ENCODE measurements around the gene COQ8A. TPM values are rescaled to one million over a fixed set of nuclear protein-coding genes. Genes with fewer than 3 reads are reported as not detected.

Gene COQ8A
- total and polyA plus RNA-seq, 2 donors (not counting 1 experiment from before 2014, with no cell fraction given) = 3.8 to 19.7 TPM

DNA sequence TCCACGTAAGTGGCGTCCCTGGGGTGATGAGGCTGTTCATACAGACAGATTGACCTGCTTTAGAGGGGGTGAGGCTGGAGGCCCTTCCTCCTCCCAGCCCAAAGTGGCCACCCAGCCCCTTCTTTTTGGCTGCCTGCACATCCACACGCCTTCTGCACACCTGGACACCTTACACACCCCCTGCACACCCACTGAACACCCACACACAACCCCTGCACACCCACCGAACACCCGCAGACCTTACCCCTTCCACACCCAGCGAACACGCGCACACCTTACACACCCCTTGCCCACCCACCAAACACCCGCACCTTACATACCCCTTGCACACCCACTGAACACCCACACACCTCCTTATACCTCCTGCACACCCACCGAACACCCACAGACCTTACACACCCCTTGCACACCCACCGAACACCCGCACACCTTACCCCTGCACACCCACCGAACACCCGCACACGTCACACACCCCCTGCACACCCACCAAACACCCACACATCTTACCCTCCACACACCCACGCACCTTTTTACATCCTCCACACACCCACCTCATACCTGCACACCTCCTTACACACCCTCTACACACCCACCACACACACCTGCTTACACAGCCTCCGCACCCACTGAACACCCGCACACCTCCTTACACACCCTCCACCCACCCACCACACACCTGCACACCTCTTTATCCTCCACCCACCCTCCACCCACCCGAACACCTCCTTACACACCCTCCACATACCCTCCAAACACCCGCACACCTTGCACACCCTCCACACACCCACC lies 37.7 kb downstream of the COQ8A start:
- Histone ChIP-seq H4K20me1 (ENCODE audit: control insufficient read depth, extremely low read depth, insufficient read depth, low read length) (no peaks in the 10 kb centered on the region), H3K79me2 (ENCODE audit: control insufficient read depth, insufficient read depth, low read length) (no peaks in the 10 kb centered on the region), H3K27ac (ENCODE audit: insufficient read depth, low read length) (no peak overlapping the region), H3K36me3 (ENCODE audit: control insufficient read depth, insufficient read depth, low read length) (peaks cover 4% of the 10 kb centered on the region), H3K4me2 (ENCODE audit: extremely low read depth, insufficient read depth, low read length) (no peak overlapping the region), H3K9me3 (ENCODE audit: control insufficient read depth, insufficient read depth, low read depth, low read length) (no peaks in the 10 kb centered on the region), H2AFZ (ENCODE audit: low read length) (no peak overlapping the region), H3K4me3 (replicated peaks in 1 of 4; ENCODE audit: control extremely low read depth in 1 of 4, insufficient read depth in 1 of 4, low read depth in 3 of 4, low read length in 4 of 4) (no peak overlapping the region), H3K4me1 (ENCODE audit: control insufficient read depth, extremely low read depth, insufficient read depth, low read length) (peaks cover 7% of the 10 kb centered on the region), H3K27me3 (ENCODE audit: control insufficient read depth, insufficient read depth, low read length) (no peaks in the 10 kb centered on the region), H3K9ac (ENCODE audit: insufficient read depth, low read length) (no peak overlapping the region)
- DNase-seq (ENCODE audit: low read depth in 2 of 2) = no peak
- TF ChIP-seq, protein P1, sequence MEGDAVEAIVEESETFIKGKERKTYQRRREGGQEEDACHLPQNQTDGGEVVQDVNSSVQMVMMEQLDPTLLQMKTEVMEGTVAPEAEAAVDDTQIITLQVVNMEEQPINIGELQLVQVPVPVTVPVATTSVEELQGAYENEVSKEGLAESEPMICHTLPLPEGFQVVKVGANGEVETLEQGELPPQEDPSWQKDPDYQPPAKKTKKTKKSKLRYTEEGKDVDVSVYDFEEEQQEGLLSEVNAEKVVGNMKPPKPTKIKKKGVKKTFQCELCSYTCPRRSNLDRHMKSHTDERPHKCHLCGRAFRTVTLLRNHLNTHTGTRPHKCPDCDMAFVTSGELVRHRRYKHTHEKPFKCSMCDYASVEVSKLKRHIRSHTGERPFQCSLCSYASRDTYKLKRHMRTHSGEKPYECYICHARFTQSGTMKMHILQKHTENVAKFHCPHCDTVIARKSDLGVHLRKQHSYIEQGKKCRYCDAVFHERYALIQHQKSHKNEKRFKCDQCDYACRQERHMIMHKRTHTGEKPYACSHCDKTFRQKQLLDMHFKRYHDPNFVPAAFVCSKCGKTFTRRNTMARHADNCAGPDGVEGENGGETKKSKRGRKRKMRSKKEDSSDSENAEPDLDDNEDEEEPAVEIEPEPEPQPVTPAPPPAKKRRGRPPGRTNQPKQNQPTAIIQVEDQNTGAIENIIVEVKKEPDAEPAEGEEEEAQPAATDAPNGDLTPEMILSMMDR (conservative IDR thresholded peaks at IDR 0.05 in 1 of 2, IDR thresholded peaks at IDR 0.05 in 1 of 2; ENCODE audit: low read depth in 1 of 2, low read length in 2 of 2) = no peak
- no peak for TF ChIP-seq EZH2 (IDR thresholded peaks at IDR 0.05; ENCODE audit: low read length, missing control alignments)

DNA sequence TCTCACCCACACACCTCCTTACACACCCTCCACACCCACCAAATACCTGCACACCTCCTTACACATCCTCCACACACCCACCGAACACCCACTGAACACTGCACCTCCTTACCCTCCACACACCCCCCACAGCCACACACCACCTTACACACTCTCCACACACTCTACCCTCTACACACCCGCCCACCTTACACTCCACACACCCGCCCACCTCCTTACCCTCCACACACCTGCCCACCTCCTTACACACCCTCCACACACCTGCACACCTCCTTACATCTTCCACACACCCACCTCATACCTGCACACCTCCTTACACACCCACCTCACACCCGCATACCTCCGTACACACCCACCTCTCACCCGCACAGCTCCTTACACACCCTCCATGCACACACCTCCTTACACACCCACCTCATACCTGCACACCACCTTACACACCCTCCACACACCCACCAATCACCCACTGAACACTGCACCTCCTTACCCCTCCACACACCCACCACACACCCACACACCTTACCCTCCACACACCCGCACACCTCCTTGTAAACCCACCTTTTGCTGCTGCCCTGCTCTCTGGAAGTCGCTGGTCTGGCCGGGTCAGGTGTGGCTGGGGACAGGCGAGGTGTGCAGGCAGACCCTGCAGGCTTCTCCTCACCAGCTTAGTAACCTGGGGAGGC lies 38.5 kb downstream of the COQ8A start:
- Histone ChIP-seq H3K79me2 (ENCODE audit: control insufficient read depth, insufficient read depth, low read length) (no peaks in the 10 kb centered on the region), H3K4me2 (ENCODE audit: extremely low read depth, insufficient read depth, low read length) (no peak overlapping the region), H3K36me3 (ENCODE audit: control insufficient read depth, insufficient read depth, low read length) (peaks cover 4% of the 10 kb centered on the region), H3K4me3 (replicated peaks in 1 of 4; ENCODE audit: control extremely low read depth in 1 of 4, insufficient read depth in 1 of 4, low read depth in 3 of 4, low read length in 4 of 4) (no peak overlapping the region), H3K27me3 (ENCODE audit: control insufficient read depth, insufficient read depth, low read length) (no peaks in the 10 kb centered on the region), H3K9ac (ENCODE audit: insufficient read depth, low read length) (no peak overlapping the region), H3K4me1 (ENCODE audit: control insufficient read depth, extremely low read depth, insufficient read depth, low read length) (peaks cover 7% of the 10 kb centered on the region), H4K20me1 (ENCODE audit: control insufficient read depth, extremely low read depth, insufficient read depth, low read length) (no peaks in the 10 kb centered on the region), H3K9me3 (ENCODE audit: control insufficient read depth, insufficient read depth, low read depth, low read length) (no peaks in the 10 kb centered on the region), H2AFZ (ENCODE audit: low read length) (no peak overlapping the region), H3K27ac (ENCODE audit: insufficient read depth, low read length) (no peak overlapping the region)
- no peak for TF ChIP-seq EZH2 (IDR thresholded peaks at IDR 0.05; ENCODE audit: low read length, missing control alignments)
- TF ChIP-seq, protein P1 (conservative IDR thresholded peaks at IDR 0.05 in 1 of 2, IDR thresholded peaks at IDR 0.05 in 1 of 2; ENCODE audit: low read depth in 1 of 2, low read length in 2 of 2) = no peak
- DNase-seq (ENCODE audit: low read depth in 2 of 2) = no peak

DNA sequence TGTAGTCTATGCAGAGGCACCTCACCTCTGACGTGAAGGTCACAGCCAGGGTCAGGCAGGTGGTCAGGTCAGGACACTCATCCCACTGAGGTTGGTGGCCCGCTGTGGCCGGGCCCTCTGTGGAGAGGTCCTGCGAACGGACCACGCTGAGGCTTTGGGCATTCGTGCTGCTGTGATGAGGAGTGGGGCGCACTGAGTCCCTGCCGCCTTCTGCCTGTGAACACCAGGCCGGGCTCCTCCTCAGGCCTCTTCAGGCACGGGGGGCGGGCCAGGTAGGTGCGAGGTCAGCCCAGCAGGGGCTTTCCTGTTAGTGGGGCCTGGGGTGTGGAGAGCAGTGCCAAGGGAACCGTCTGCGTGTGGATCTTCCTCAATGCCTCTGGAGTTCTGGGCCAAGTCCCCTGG lies 39.0 kb downstream of the COQ8A start:
- no peak for DNase-seq (ENCODE audit: low read depth in 2 of 2)
- no peaks in the 10 kb centered on the region for H3K27me3 ChIP-seq (ENCODE audit: control insufficient read depth, insufficient read depth, low read length)
- H3K4me1 ChIP-seq (ENCODE audit: control insufficient read depth, extremely low read depth, insufficient read depth, low read length) = peaks cover 5% of the 10 kb centered on the region
- H3K4me3 ChIP-seq (replicated peaks in 1 of 4; ENCODE audit: control extremely low read depth in 1 of 4, insufficient read depth in 1 of 4, low read depth in 3 of 4, low read length in 4 of 4) = no peak overlapping the region
- TF ChIP-seq, protein P1 (conservative IDR thresholded peaks at IDR 0.05 in 1 of 2, IDR thresholded peaks at IDR 0.05 in 1 of 2; ENCODE audit: low read depth in 1 of 2, low read length in 2 of 2) = no peak
- no peak for TF ChIP-seq EZH2 (IDR thresholded peaks at IDR 0.05; ENCODE audit: low read length, missing control alignments)
- peaks cover 4% of the 10 kb centered on the region for H3K36me3 ChIP-seq (ENCODE audit: control insufficient read depth, insufficient read depth, low read length)
- H3K9me3 ChIP-seq (ENCODE audit: control insufficient read depth, insufficient read depth, low read depth, low read length) = no peaks in the 10 kb centered on the region
- no peak overlapping the region for H3K9ac ChIP-seq (ENCODE audit: insufficient read depth, low read length)
- H4K20me1 ChIP-seq (ENCODE audit: control insufficient read depth, extremely low read depth, insufficient read depth, low read length) = no peaks in the 10 kb centered on the region
- no peak overlapping the region for H2AFZ ChIP-seq (ENCODE audit: low read length)
- H3K4me2 ChIP-seq (ENCODE audit: extremely low read depth, insufficient read depth, low read length) = no peak overlapping the region
- no peaks in the 10 kb centered on the region for H3K79me2 ChIP-seq (ENCODE audit: control insufficient read depth, insufficient read depth, low read length)
- no peak overlapping the region for H3K27ac ChIP-seq (ENCODE audit: insufficient read depth, low read length)

All from fibroblast of lung (primary cell).